Neural cell (in vitro differentiated cells): Measurements from ENCODE around the gene MYH1. TPM values are rescaled to one million over a fixed set of nuclear protein-coding genes. Genes with fewer than 3 reads are reported as not detected.

Experiments used
- H2AFZ ChIP-seq: fragments of 200-600, 300-800 bp; sonication (generic), shearing (Covaris generic); 2 replicates; pipeline ENCODE4 v1.6.0; 2014; ENCODE audit warnings: low read depth, mild to moderate bottlenecking, antibody characterized with exemption, low read length, moderate library complexity
- H3F3A ChIP-seq: fragments of 200-600 bp; shearing (Covaris generic); 2 replicates; pipeline ENCODE4 v1.6.1; 2016; ENCODE audit warnings: mild to moderate bottlenecking, moderate library complexity, mixed read lengths, antibody characterized with exemption, low read length; ENCODE audit not compliant: insufficient read depth, poor library complexity, severe bottlenecking
- H3K27ac ChIP-seq: fragments of 200-600, 300-800 bp; sonication (generic), shearing (Covaris generic); 2 replicates; pipeline ENCODE4 v1.5.1; 2014; ENCODE audit warnings: mild to moderate bottlenecking, low read length, moderate library complexity
- H3K27me3 ChIP-seq: fragments of 300-800, 200-600 bp; sonication (generic), shearing (Covaris generic); 2 replicates; pipeline ENCODE4 v1.6.0; 2014; ENCODE audit warnings: mild to moderate bottlenecking, low read depth, low read length, moderate library complexity; ENCODE audit not compliant: insufficient read depth
- H3K36me3 ChIP-seq: fragments of 300-800, 200-600 bp; sonication (generic), shearing (Covaris generic); 2 replicates; pipeline ENCODE4 v1.5.1; 2014; ENCODE audit warnings: mild to moderate bottlenecking, antibody characterized with exemption, low read length, moderate library complexity; ENCODE audit not compliant: insufficient read depth
- H3K4me2 ChIP-seq: fragments of 300-800, 200-600 bp; sonication (generic), shearing (Covaris generic); 2 replicates; pipeline ENCODE4 v1.6.0; 2014; ENCODE audit warnings: mild to moderate bottlenecking, low read length
- H3K4me3 ChIP-seq: fragments of 300-800, 200-600 bp; sonication (generic), shearing (Covaris generic); 2 replicates; pipeline ENCODE4 v1.5.1; 2014; ENCODE audit warnings: mild to moderate bottlenecking, low read length, moderate library complexity
- H3K79me2 ChIP-seq: fragments of 200-600 bp; shearing (Covaris generic); replicated peaks from 2 replicates; pipeline ENCODE4 v1.6.0; 2014; ENCODE audit warnings: mild to moderate bottlenecking, low read length, moderate library complexity; ENCODE audit not compliant: insufficient read depth
- H3K9ac ChIP-seq: fragments of 300-800, 200-600 bp; sonication (generic), shearing (Covaris generic); 2 replicates; pipeline ENCODE4 v1.6.1; 2016; ENCODE audit warnings: mild to moderate bottlenecking, low read length, mixed read lengths
- H3K9me2 ChIP-seq: fragments of 200-600 bp; shearing (Covaris generic); 2 replicates; pipeline ENCODE4 v1.6.1; 2016; ENCODE audit warnings: mild to moderate bottlenecking, low read length, mixed read lengths; ENCODE audit not compliant: insufficient read depth
- H3K9me3 ChIP-seq: fragments of 200-600, 300-800 bp; sonication (generic), shearing (Covaris generic); 2 replicates; pipeline ENCODE4 v1.6.1; 2016; ENCODE audit warnings: mild to moderate bottlenecking, mixed run types, low read length, moderate library complexity, mixed read lengths
- H4K20me1 ChIP-seq: fragments of 200-600 bp; shearing (Covaris generic); 2 replicates; pipeline ENCODE4 v1.6.1; 2016; ENCODE audit warnings: mild to moderate bottlenecking, mixed run types; ENCODE audit not compliant: insufficient read depth
- EP300 ChIP-seq: fragments of 450-650 bp; conservative IDR thresholded peaks from 2 replicates; pipeline ENCODE4 v1.6.1; 2014; ENCODE audit warnings: antibody characterized with exemption, mild to moderate bottlenecking, moderate library complexity; ENCODE audit not compliant: poor library complexity, severe bottlenecking
- EZH2 ChIP-seq: fragments of 200-600, 300-800 bp; shearing (Covaris generic), sonication (generic); IDR thresholded peaks from 2 replicates; pipeline ENCODE4 v1.6.1; 2014; ENCODE audit warnings: antibody characterized with exemption, low read length, borderline replicate concordance, mild to moderate bottlenecking; ENCODE audit not compliant: insufficient read depth, poor library complexity, severe bottlenecking
- MXI1 ChIP-seq: fragments of 450-650 bp; conservative IDR thresholded peaks from 2 replicates; pipeline ENCODE4 v1.6.1; 2014; ENCODE audit warnings: antibody characterized with exemption, mild to moderate bottlenecking; ENCODE audit not compliant: poor library complexity, severe bottlenecking
- POLR2AphosphoS5 ChIP-seq: IDR thresholded peaks from 2 replicates; pipeline ENCODE4 v1.6.1; 2012
- RAD21 ChIP-seq: fragments of 450-650 bp; conservative IDR thresholded peaks from 2 replicates; pipeline ENCODE4 v1.6.1; 2014; ENCODE audit warnings: antibody characterized with exemption, mild to moderate bottlenecking, moderate library complexity
- REST ChIP-seq: IDR thresholded peaks from 2 replicates; pipeline ENCODE4 v1.6.1; 2012; ENCODE audit warnings: borderline replicate concordance
- SMC3 ChIP-seq: fragments of 450-650 bp; conservative IDR thresholded peaks from 2 replicates; pipeline ENCODE4 v1.6.1; 2014; ENCODE audit warnings: antibody characterized with exemption, mild to moderate bottlenecking, moderate library complexity; ENCODE audit not compliant: poor library complexity
- TAF1 ChIP-seq: IDR thresholded peaks from 2 replicates; pipeline ENCODE4 v1.6.1; 2012; ENCODE audit warnings: low read depth
- polyA plus RNA-seq: library from polyadenylated mRNA; depleted of rRNA; stranded (reverse); fragments of >200 nt; gene quantifications from 2 replicates; pipeline ENCODE4 v1.2.3, GENCODE V29; 2014
- TF ChIP-seq, protein P1 (sequence below): fragments of 450-650 bp; IDR thresholded peaks from 2 replicates; pipeline ENCODE4 v1.5.1; 2014; ENCODE audit warnings: antibody characterized with exemption, mild to moderate bottlenecking, moderate library complexity; ENCODE audit not compliant: poor library complexity, severe bottlenecking

Gene MYH1
- polyA plus RNA-seq, 1 donor from 2014 or later, result not detected

GRCh38 chr17:10471858-10472257, 46.5 kb downstream of the MYH1 start:
- no peaks in the 10 kb centered on the region for H4K20me1 ChIP-seq
- no peak overlapping the region for H3K4me3 ChIP-seq
- H3K79me2 ChIP-seq, result no peaks in the 10 kb centered on the region
- no peak overlapping the region for H2AFZ ChIP-seq
- no peaks in the 10 kb centered on the region for H3F3A ChIP-seq
- H3K9me3 ChIP-seq, result no peaks in the 10 kb centered on the region
- no peak overlapping the region for H3K27ac ChIP-seq
- no peak overlapping the region for H3K4me2 ChIP-seq
- TF ChIP-seq RAD21 (no peak), EP300 (no peak), MXI1 (no peak), TAF1 (no peak), EZH2 (no peak), REST (no peak), POLR2AphosphoS5 (no peak), SMC3 (no peak)
- TF ChIP-seq, protein P1, sequence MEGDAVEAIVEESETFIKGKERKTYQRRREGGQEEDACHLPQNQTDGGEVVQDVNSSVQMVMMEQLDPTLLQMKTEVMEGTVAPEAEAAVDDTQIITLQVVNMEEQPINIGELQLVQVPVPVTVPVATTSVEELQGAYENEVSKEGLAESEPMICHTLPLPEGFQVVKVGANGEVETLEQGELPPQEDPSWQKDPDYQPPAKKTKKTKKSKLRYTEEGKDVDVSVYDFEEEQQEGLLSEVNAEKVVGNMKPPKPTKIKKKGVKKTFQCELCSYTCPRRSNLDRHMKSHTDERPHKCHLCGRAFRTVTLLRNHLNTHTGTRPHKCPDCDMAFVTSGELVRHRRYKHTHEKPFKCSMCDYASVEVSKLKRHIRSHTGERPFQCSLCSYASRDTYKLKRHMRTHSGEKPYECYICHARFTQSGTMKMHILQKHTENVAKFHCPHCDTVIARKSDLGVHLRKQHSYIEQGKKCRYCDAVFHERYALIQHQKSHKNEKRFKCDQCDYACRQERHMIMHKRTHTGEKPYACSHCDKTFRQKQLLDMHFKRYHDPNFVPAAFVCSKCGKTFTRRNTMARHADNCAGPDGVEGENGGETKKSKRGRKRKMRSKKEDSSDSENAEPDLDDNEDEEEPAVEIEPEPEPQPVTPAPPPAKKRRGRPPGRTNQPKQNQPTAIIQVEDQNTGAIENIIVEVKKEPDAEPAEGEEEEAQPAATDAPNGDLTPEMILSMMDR, result no peak
- H3K36me3 ChIP-seq, result no peaks in the 10 kb centered on the region
- H3K27me3 ChIP-seq, result no peaks in the 10 kb centered on the region
- H3K9me2 ChIP-seq, result no peaks in the 10 kb centered on the region
- no peak overlapping the region for H3K9ac ChIP-seq

GRCh38 chr17:10469459-10469858, 48.9 kb downstream of the MYH1 start, which contains the start of gene MYH4:
TSS of gene MYH4 (minus strand) at chr17:10469559. CDS start at chr17:10466745, 2,814 bp downstream.
- Histone ChIP-seq H3F3A (no peaks in the 10 kb centered on the region), H4K20me1 (no peaks in the 10 kb centered on the region), H2AFZ (no peak within 1 kb of the TSS), H3K4me3 (no peak within 1 kb of the TSS), H3K27ac (no peak within 1 kb of the TSS), H3K79me2 (no peaks in the 10 kb centered on the region), H3K9me2 (no peaks in the 10 kb centered on the region), H3K27me3 (no peaks in the 10 kb centered on the region), H3K9ac (no peak within 1 kb of the TSS), H3K9me3 (no peaks in the 10 kb centered on the region), H3K4me2 (no peak within 1 kb of the TSS), H3K36me3 (no peaks in the 10 kb centered on the region)
- TF ChIP-seq RAD21 (no peak), MXI1 (no peak), SMC3 (no peak), EZH2 (no peak), REST (no peak), TAF1 (no peak), POLR2AphosphoS5 (no peak), EP300 (no peak)
- TF ChIP-seq, protein P1, result no peak
